D341Med (cell line): ENCODE measurements around the gene MRPL54.
"Not testable (repeated sequence)": the region's sequence is repeated elsewhere in the genome, so short reads cannot be mapped to it uniquely, and the experiment has no call there.

Source experiments
- DNase-seq: peaks from one replicate; pipeline ENCODE4 v3.0.0; 2012; ENCODE audit warnings: low spot score

MRPL54 gene

GRCh38 chr19:3743486-3743885, 19.0 kb upstream of the MRPL54 start:
- no peak for DNase-seq

DNA sequence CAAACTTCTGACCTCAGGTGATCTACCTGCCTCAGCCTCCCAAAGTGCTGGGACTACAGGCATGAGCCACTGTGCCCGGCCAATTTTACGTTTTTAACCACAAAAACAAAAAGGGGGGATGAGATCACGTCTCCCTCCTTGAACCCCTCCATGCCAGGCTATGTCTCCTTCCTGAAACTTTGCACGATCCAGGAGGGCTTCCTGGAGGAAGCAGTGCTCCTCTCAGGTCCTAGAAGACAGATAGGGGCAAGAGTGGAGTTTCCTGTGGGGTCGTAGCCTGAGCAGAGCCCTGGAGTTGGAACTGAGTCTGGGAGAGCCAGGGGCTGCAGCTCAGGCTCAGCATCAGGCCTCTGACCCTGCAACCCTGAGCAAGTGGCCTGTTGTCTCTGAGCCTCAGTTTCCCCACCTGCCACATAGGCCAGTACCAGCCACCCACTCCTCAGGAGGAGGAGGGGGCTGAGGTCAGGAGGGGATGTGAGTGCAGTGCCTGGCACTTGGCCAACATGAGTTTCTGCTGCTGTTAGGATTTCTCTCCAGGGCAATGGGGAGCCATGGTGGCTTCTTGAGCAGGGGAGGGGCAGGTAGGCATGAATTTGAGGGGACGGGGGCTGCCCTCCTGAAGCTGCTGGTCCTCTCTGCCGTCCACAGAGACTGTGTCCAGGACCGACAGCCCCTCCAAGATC, 17.0 kb upstream of the MRPL54 start:
- DNase-seq: no peak

DNA sequence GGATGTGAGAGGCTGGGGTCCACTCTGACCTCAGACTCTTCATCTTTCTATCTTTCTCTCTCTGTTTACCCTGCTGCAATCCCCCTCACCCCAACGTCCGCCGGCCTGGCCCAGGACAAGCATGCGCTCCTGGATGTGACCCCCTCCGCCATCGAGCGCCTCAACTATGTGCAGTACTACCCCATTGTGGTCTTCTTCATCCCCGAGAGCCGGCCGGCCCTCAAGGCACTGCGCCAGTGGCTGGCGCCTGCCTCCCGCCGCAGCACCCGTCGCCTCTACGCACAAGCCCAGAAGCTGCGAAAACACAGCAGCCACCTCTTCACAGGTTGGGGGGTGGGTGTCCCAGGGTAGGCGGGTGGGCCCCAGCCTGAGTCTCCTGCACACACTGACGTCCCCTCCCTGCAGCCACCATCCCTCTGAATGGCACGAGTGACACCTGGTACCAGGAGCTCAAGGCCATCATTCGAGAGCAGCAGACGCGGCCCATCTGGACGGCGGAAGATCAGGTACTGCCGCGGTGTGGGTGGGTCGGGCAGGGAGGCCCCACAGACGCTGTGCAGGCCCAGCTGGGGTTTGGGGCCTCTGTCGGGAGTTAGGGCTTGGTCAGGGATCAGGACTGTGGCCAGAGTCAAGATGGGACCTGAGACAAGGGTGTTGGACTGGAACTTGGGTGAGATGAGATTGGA, 16.0 kb upstream of the MRPL54 start:
- no peak for DNase-seq

DNA sequence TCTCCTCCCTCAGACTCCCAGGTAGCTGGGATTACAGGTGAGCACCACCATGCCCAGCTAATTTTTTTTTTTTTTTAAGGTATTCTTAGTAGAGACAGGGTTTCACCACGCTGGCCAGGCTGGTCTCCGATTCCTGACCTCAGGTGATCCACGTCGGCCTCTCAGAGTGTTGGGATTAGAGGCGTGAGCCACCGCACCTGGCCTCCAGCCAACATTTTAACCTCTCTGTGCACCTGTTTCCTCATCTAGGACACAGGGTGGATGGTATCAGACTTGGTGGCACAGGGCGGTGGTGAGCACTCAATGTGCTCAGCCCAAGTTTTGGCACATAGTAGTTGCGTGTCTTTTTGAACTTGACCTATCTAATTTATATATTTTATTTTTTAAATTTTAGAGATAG, 13.5 kb upstream of the MRPL54 start:
- no peak for DNase-seq

DNA sequence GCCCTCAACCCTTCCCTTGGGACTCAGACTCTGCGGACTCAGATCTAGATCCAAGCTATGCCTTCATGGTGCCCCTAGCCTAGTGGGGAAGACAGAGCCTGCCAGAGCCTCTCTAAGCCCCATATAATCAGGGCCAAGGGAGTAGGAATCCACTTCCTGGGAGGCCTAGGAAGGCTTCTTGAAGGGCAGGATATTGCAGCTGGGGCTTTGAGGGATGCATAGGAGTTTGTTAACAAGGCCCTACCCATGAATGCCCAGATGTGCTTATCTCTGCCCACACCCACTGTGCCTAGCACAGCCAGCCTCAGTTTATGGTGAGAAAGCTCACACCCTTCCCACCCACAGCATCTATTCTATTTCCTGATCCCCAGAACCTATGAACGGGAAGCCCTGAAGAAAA, 12.3 kb upstream of the MRPL54 start:
- no peak for DNase-seq

GRCh38 chr19:3751236-3751635, 11.2 kb upstream of the MRPL54 start:
- DNase-seq: no peak

GRCh38 chr19:3752492-3752891, 10.0 kb upstream of the MRPL54 start:
- no peak for DNase-seq

DNA sequence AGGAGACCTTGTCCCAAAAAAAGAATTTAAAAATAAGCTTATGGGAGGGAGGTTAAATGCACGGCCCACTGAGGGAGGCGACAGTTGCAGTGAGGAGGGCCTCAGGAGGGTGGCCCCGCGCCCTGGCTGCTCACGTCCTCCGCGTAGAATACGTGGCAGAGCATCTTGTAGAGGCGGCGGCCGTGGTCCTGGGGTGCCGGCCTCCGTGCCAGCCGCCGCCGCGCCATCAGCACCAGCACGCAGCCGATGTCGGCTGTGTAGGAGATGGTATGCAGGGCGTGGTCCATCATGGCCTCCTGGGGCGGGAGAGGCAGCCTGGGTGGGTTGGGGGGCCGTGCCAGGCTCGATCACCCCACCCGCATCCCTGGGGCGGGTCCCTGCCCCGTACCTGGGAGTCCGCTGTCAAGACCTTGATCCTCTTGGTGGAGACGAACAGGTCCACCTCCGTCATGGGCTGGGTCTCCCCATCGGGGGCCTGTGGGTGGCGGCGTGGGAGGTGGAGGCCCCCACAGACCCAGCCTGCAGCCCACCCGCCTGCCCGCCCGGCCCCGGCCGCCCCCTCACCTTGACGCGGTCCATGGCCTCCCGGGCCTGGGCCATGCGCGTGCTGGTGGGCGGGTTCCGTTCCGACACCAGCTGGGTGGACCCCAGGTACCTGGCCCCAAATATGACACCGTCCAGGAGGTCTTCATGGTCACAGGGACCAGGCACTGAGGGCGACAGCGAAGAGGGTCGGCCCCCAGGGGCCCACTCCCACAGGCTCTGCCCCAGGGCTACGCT, 8.7 kb upstream of the MRPL54 start:
- no peak for DNase-seq

DNA sequence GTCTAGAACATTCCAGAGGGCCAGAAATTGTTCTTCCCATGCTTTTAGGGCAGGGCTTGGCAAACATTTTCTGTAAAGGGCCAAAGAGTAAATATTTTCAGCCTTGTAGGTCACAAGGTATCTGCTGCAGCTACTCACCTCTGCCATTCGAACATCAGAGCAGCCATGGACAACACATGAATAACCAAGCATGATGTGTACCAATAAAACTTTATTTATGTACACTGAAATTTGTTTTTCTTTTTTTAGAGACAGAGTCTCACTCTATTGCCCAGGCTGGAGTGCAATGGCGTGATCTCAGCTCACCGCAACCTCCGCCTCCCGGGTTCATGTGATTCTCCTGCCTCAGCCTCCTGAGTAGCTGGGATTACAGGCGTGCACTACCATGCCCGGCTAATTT, 4.8 kb upstream of the MRPL54 start:
- DNase-seq: not testable (repeated sequence)

GRCh38 chr19:3758297-3758696, 4.2 kb upstream of the MRPL54 start:
- DNase-seq: not testable (repeated sequence)

DNA sequence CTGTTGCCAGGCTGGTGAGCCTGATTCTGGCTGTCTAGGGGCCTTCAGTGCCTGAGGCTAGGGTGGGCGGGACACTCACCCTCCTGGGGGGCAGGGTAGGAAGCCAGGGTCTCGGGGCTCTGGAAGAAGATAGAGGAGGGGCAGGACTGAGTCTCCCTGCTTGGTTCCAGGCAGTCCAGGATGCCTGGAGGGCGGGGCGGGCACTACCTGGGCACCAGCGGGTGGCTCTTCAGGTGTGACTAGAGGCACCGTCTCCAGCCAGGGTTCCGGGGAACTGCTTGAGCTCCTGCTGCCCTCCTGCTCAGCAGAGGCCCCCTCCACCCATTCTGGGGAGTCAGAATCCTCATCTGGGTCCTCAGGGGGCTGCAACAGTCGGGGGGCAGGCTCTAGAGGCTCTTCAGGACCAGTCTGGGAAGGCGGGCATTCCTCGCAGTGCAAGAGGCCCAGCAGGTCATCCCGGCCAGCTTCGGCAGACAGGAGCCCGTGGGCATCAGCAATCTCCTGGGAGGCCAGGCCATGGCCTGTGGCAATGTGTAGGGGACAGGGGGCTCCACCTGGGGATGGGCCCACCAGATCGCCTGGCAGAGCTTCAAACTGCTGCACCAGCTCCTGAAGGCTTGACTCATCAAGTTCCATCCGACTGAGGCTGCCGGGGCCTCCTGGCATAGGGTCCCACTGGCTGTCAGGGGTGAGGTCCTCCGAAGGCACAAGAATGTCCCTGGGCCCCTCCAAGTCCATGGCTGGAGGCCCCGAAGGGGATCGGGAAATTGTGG, 2.8 kb upstream of the MRPL54 start:
- DNase-seq: no peak

- DNase-seq: no peak
Observed at GRCh38 chr19:3760871-3761361, 1.6 kb upstream of the MRPL54 start.

GRCh38 chr19:3761382-3762129, 926 bp upstream of the MRPL54 start, which contains the start of gene APBA3:
TSS of gene APBA3 (minus strand) at chr19:3761692. CDS start at chr19:3760264, 1,428 bp downstream.
- peak; percentile 97 for DNase-seq

GRCh38 chr19:3762130-3762473, 380 bp upstream of the MRPL54 start:
- no peak for DNase-seq

DNA sequence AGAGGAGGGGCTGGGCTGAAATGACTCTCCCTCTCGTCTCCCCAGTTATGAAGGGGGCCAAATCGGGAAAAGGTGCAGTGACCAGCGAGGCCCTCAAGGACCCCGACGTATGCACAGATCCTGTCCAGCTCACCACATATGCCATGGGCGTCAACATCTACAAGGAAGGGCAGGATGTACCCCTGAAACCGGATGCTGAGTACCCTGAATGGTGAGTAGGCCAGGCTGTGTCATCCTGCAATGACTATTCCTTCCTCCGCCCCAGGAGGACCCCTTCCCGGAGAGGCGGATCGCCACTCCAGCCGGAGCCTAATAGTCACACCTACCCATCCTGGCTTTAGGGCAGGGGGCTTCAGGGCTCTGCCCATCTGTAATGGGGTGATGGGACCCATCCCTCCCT, 2.6 kb downstream of the MRPL54 start:
- no peak for DNase-seq

GRCh38 chr19:3765757-3766156, 3.3 kb downstream of the MRPL54 start:
- not testable (repeated sequence) for DNase-seq

DNA sequence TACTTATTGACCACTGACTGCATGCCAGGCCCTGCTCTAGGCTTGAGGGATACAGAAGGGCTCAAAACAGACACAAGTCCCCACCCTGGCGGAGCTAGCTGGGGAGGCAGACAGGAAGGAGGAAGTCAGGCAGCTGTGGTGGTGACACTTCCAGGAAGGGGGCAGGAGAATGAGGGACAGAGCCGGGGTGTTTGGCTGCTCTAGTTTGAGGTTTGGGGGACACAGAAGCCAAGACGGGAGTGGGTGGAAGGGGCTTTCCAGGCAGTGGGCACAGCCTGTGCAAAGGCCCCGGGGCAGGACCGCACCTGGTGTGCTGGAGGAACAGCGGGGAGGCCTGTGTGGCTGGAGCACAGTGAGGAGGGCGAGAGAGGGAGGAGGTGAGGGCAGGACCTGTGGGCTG, 4.0 kb downstream of the MRPL54 start:
- DNase-seq: no peak

DNA sequence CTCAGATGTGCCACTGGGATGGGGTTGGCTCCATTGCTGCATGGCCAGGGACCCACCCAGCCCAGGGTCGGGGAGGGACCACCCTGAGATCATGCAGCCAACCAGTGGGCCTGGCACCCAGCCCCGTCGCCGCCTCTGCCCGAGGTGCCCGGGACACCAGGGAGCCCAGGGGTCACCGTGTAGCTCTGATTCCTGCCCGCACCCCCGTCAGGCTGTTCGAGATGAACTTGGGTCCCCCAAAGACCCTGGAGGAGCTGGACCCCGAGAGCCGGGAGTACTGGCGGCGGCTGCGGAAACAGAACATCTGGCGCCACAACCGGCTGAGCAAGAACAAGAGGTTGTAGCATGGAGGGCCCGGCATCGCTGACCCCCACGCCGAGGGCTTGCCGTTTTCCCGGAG, 4.6 kb downstream of the MRPL54 start:
- DNase-seq: no peak

DNA sequence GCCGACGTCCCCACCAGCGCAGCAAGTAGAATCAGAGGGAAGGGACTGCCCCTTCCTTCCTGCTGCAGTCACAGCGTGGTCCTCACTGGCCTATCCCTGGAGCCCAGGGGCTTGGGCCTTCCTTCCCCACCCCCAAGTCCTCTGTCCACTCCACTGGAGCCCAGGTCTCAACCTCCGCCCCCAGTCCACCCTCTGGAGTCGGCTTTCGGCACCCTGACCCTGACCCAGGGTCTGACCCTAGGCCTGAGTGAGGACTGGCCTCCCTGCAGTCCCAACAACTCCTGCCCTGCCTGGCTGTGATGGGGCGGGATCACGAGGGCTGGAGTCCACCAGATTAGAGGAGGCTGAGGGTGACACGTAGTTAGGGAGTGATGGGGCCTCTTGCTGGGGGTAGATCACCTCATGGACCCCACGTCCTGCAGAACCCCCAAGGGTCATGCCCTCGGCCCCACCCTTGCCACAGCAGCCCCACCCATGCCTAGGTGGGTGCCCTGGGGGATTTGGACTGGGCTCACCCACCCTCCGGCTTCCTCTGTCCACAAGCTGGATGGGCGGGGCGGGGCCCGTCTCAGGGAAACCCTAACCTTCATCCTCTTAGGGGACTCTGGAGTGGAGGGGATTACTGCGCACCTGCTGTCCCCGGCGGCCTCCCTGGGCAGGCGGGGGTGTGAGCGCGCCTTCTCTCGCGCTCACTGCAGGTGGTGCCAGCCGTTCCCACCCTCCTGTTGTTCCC, 5.7 kb downstream of the MRPL54 start:
- DNase-seq: peak; percentile 84

DNA sequence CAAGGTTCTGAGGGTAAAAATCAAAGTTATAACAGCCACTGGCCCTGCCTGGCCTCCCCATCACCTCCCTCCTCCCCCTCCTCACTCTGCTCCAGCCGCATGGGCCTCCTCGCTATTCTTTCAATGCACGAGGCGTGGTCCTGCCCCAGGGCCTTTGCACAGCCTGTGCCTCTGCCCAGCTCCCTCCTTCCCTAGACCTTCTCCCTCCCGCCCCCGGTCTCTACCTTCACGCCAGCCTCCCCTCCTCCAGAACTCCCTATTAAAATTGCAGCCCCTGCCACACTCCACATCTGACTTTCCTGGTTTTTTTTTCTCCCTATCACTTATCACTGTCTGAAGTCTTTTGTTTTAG, 6.2 kb downstream of the MRPL54 start:
- DNase-seq: no peak

GRCh38 chr19:3769494-3769893, 7.0 kb downstream of the MRPL54 start:
- no peak for DNase-seq
